Peyer's patch (tissue), 4 donors: ENCODE results near the gene TMEM132D. TPM values are rescaled to one million over a fixed set of nuclear protein-coding genes. Genes with fewer than 3 reads are reported as not detected.

Source experiments
- DNase-seq, 3 donors: peaks; one replicate each; pipeline ENCODE4 v3.0.0-alpha.2; 2017 to 2019
- H3K27ac ChIP-seq, 4 donors: fragments of 200-600 bp; sonication (generic); one replicate each; pipeline ENCODE4 v1.5.1; 2016 to 2019
- H3K27me3 ChIP-seq, 2 donors: fragments of 200-600 bp; sonication (generic); one replicate each; pipeline ENCODE4 v1.5.1; 2019
- H3K36me3 ChIP-seq, 3 donors: fragments of 200-600 bp; sonication (generic); one replicate each; pipeline ENCODE4 v1.5.1; 2016 to 2019
- H3K4me1 ChIP-seq, 4 donors: fragments of 200-600 bp; sonication (generic); one replicate each; pipeline ENCODE4 v1.5.1; 2016 to 2019
- H3K4me3 ChIP-seq, 4 donors: fragments of 200-600 bp; sonication (generic); 1 replicate in 3 of 4; 2 replicates in 1 of 4; pipeline ENCODE4 v1.5.1; 2016 to 2019; ENCODE audit warnings: mild to moderate bottlenecking in 1 of 4
- H3K9me3 ChIP-seq, 4 donors: fragments of 200-600 bp; sonication (generic); one replicate each; pipeline ENCODE4 v1.5.1; 2016 to 2019; ENCODE audit warnings: mild to moderate bottlenecking in 1 of 4
- CTCF ChIP-seq, 6 experiments: fragments of 450-650 bp in 4 of 6; fragments of 200-600 bp in 2 of 6; sonication (generic) in 1 of 6; IDR thresholded peaks; one replicate each; pipeline ENCODE4 v1.5.1; 2017 to 2019; ENCODE audit warnings: antibody characterized with exemption in 6 of 6, mild to moderate bottlenecking in 3 of 6, moderate library complexity in 1 of 6
- POLR2A ChIP-seq, 2 donors: fragments of 450-650 bp; IDR thresholded peaks; one replicate each; pipeline ENCODE4 v1.5.1; 2017; ENCODE audit warnings: antibody characterized with exemption in 2 of 2, mild to moderate bottlenecking in 2 of 2, moderate library complexity in 2 of 2
- total RNA-seq, 4 donors: library from RNA; depleted of rRNA; stranded (reverse); fragments of >200 nt; gene quantifications; one replicate each; pipeline ENCODE4 v1.1.0, GENCODE V29; 2016

The TMEM132D gene
- total RNA-seq, 4 donors from 2014 or later: 0.27 to 1.7 (median 0.41) TPM

- Histone ChIP-seq H3K4me1 (no peaks in the 10 kb centered on the region), H3K27ac (no peak overlapping the region), H3K4me3 (no peak overlapping the region), H3K27me3 (no peaks in the 10 kb centered on the region), H3K9me3 (no peaks in the 10 kb centered on the region), H3K36me3 (no peaks in the 10 kb centered on the region)
- no peak for TF ChIP-seq POLR2A (IDR thresholded peaks at IDR 0.05)
- no peak for TF ChIP-seq CTCF (IDR thresholded peaks at IDR 0.05)
- no peak for DNase-seq
These were observed 702.8 kb downstream of the TMEM132D start for GRCh38 chr12:129201029-129201428.

- no peaks in the 10 kb centered on the region for H3K9me3 ChIP-seq
- no peak for DNase-seq
- TF ChIP-seq CTCF (IDR thresholded peaks at IDR 0.05) (no peak), POLR2A (IDR thresholded peaks at IDR 0.05) (no peak)
- no peaks in the 10 kb centered on the region for H3K36me3 ChIP-seq
- H3K4me1 ChIP-seq: no peaks in the 10 kb centered on the region
- H3K4me3 ChIP-seq: no peak overlapping the region
- no peak overlapping the region for H3K27ac ChIP-seq
- H3K27me3 ChIP-seq: no peaks in the 10 kb centered on the region
These were observed 703.2 kb downstream of the TMEM132D start for GRCh38 chr12:129200576-129200975.

GRCh38 chr12:129196927-129197326 lies 706.9 kb downstream of the TMEM132D start:
- H3K27me3 ChIP-seq: no peaks in the 10 kb centered on the region
- no peaks in the 10 kb centered on the region for H3K36me3 ChIP-seq
- H3K9me3 ChIP-seq: peaks cover 0 to 3% (median 1%) of the 10 kb centered on the region in 4 donors
- no peak overlapping the region for H3K27ac ChIP-seq
- no peak for TF ChIP-seq POLR2A (IDR thresholded peaks at IDR 0.05)
- TF ChIP-seq CTCF (IDR thresholded peaks at IDR 0.05): no peak
- no peaks in the 10 kb centered on the region for H3K4me1 ChIP-seq
- no peak for DNase-seq
- H3K4me3 ChIP-seq: no peak overlapping the region

- Histone ChIP-seq H3K27ac (no peak overlapping the region), H3K36me3 (no peaks in the 10 kb centered on the region), H3K9me3 (peaks cover 0 to 3% (median 1%) of the 10 kb centered on the region in 4 donors), H3K4me1 (no peaks in the 10 kb centered on the region), H3K4me3 (no peak overlapping the region), H3K27me3 (no peaks in the 10 kb centered on the region)
- no peak for DNase-seq
- TF ChIP-seq CTCF (IDR thresholded peaks at IDR 0.05) (no peak), POLR2A (IDR thresholded peaks at IDR 0.05) (no peak)
These were observed 708.7 kb downstream of the TMEM132D start for GRCh38 chr12:129195081-129195480.

GRCh38 chr12:129193263-129193871 lies 710.5 kb downstream of the TMEM132D start:
- H3K9me3 ChIP-seq: peaks cover 0 to 3% (median 1%) of the 10 kb centered on the region in 4 donors
- H3K27me3 ChIP-seq: no peaks in the 10 kb centered on the region
- H3K4me1 ChIP-seq: no peaks in the 10 kb centered on the region
- no peak for TF ChIP-seq POLR2A (IDR thresholded peaks at IDR 0.05)
- TF ChIP-seq CTCF (IDR thresholded peaks at IDR 0.05): peak in 4 of 6 experiments; percentile 54 to 84 (median 79)
- DNase-seq: peak in 2 of 3 donors; percentile 67 to 79
- H3K27ac ChIP-seq: no peak overlapping the region
- no peaks in the 10 kb centered on the region for H3K36me3 ChIP-seq
- H3K4me3 ChIP-seq: no peak overlapping the region
